Measurements from ENCODE around the gene NTSR2. TPM values are rescaled to one million over a fixed set of nuclear protein-coding genes. Genes with fewer than 3 reads are reported as not detected.

NTSR2 gene
- total RNA-seq, 4 donors from 2014 or later: 0.87 to 4.2 (median 2.1) TPM; not detected in 1

GRCh38 chr2:11672407-11672806, 2.4 kb upstream of the NTSR2 start:
- Histone ChIP-seq H3K27me3 (peaks cover 0 to 26% of the 10 kb centered on the region in 2 donors), H3K36me3 (no peaks in the 10 kb centered on the region), H3K27ac (no peak overlapping the region), H3K9me3 (peaks cover 0 to 7% (median 0%) of the 10 kb centered on the region in 4 donors), H3K4me1 (peaks cover 0 to 11% (median 0%) of the 10 kb centered on the region in 4 donors), H3K4me3 (no peak overlapping the region)
- WGBS, 2 donors: 67 to 69% methylated on average over 3 of the region's 3 CpGs
- DNase-seq (ENCODE audit: low spot score in 2 of 2): no peak
- TF ChIP-seq EP300 (IDR thresholded peaks at IDR 0.05) (no peak), POLR2A (IDR thresholded peaks at IDR 0.05) (no peak)
- TF ChIP-seq, protein P1, sequence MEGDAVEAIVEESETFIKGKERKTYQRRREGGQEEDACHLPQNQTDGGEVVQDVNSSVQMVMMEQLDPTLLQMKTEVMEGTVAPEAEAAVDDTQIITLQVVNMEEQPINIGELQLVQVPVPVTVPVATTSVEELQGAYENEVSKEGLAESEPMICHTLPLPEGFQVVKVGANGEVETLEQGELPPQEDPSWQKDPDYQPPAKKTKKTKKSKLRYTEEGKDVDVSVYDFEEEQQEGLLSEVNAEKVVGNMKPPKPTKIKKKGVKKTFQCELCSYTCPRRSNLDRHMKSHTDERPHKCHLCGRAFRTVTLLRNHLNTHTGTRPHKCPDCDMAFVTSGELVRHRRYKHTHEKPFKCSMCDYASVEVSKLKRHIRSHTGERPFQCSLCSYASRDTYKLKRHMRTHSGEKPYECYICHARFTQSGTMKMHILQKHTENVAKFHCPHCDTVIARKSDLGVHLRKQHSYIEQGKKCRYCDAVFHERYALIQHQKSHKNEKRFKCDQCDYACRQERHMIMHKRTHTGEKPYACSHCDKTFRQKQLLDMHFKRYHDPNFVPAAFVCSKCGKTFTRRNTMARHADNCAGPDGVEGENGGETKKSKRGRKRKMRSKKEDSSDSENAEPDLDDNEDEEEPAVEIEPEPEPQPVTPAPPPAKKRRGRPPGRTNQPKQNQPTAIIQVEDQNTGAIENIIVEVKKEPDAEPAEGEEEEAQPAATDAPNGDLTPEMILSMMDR (IDR thresholded peaks at IDR 0.05): no peak

DNA sequence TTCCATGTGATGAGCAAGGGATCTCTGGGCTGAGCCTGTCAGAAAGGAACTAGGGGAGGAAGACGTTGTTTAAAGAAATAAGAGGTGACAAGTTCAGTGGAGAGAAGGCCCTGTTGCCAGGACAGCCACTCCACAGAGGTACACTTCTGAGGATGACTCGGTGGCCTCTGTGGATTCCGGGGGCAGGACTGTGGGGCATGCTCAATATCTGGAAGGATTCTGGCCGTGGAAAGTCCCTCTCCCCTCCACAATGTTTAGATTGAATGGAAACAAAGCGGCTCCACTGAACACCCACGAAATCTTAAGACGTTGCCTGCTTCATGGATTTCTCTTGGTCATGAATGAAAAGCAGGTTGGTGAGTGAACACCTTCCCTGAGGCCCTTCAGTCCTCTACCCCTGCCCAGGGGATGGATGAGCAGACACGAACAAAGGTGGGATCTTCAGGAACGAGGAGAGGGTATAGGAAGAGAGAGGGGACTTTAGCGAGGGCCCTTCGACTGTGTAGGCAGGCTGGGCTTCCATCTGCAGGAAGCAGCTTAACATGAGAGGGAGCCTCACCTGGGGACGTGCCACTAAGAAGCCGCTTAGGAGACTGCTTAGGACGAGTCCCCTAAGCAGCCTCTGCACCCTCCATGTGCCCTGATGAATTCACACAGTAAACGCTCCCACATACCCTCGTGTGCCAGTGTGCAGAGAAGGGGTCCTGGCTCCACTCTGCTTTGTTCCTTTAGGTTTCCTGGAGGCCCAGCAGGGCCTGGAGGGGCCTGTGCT, 1.9 kb downstream of the NTSR2 start:
- no peak for DNase-seq (ENCODE audit: low spot score in 2 of 2)
- Histone ChIP-seq H3K4me3 (no peak overlapping the region), H3K9me3 (peaks cover 0 to 2% (median 0%) of the 10 kb centered on the region in 4 donors), H3K27me3 (peaks cover 0 to 26% of the 10 kb centered on the region in 2 donors), H3K36me3 (no peaks in the 10 kb centered on the region), H3K27ac (no peak overlapping the region), H3K4me1 (peaks cover 0 to 11% (median 0%) of the 10 kb centered on the region in 4 donors)
- WGBS, 2 donors: 73 to 75% methylated on average over 15 to 16 of the region's 16 CpGs
- no peak for TF ChIP-seq EP300 (IDR thresholded peaks at IDR 0.05)
- TF ChIP-seq, protein P1 (IDR thresholded peaks at IDR 0.05): no peak
- TF ChIP-seq POLR2A (IDR thresholded peaks at IDR 0.05): no peak

DNA sequence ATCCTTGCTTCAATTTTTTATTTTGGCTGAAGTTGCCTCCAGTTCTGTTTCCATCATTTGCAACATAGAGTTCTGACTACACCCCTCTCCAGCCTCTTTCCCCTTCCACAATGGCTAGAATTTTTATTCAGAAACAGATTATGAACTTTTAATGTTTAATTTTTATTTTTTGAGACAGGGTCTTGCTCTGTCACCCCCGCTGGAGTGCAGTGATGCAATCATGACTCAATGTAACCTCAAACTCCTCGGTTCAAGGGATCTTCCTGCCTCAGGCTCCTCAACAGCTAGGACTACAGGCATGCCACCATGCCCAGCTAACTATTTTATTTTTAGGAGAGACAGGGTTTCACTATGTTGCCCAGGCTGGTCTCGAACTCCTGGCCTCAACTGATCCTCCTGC, 2.8 kb downstream of the NTSR2 start:
- H3K4me3 ChIP-seq: no peak overlapping the region
- no peak for DNase-seq (ENCODE audit: low spot score in 2 of 2)
- WGBS, 2 donors: 65 to 68% methylated on average over 3 of the region's 3 CpGs

GRCh38 chr2:11665510-11666362, 4.3 kb downstream of the NTSR2 start:
- WGBS, 2 donors: 73 to 78% methylated on average over 10 of the region's 10 CpGs
- no peak for DNase-seq (ENCODE audit: low spot score in 2 of 2)
- H3K36me3 ChIP-seq: no peaks in the 10 kb centered on the region
- TF ChIP-seq, protein P1 (IDR thresholded peaks at IDR 0.05): no peak
- peaks cover 0 to 11% (median 0%) of the 10 kb centered on the region in 4 donors for H3K9me3 ChIP-seq
- H3K4me3 ChIP-seq: no peak overlapping the region
- peaks cover 0 to 17% of the 10 kb centered on the region in 2 donors for H3K27me3 ChIP-seq
- H3K27ac ChIP-seq: no peak overlapping the region
- H3K4me1 ChIP-seq: peaks cover 0 to 11% (median 0%) of the 10 kb centered on the region in 4 donors

More for the DNA sequence above, 2.8 kb downstream of the NTSR2 start:
- TF ChIP-seq POLR2A (IDR thresholded peaks at IDR 0.05) (no peak), EP300 (IDR thresholded peaks at IDR 0.05) (no peak)
- TF ChIP-seq, protein P1 (IDR thresholded peaks at IDR 0.05): no peak
- Histone ChIP-seq H3K36me3 (no peaks in the 10 kb centered on the region), H3K9me3 (peaks cover 0 to 9% (median 0%) of the 10 kb centered on the region in 4 donors), H3K27me3 (peaks cover 0 to 26% of the 10 kb centered on the region in 2 donors), H3K4me1 (peaks cover 0 to 11% (median 0%) of the 10 kb centered on the region in 4 donors), H3K27ac (no peak overlapping the region)

Data from tibial nerve (tissue), 4 donors.